Sigmoid colon (tissue), 7 donors: Measurements from ENCODE around the gene IGF2BP2. TPM values are rescaled to one million over a fixed set of nuclear protein-coding genes. Genes with fewer than 3 reads are reported as not detected.

Experiments
- DNase-seq: peaks from one replicate; pipeline ENCODE4 v3.0.0-alpha.2; 2019
- H3K27ac ChIP-seq, 4 donors: fragments of 200-600 bp; sonication (generic); one replicate each; pipeline ENCODE4 v1.5.1; 2016 to 2019; ENCODE audit warnings: mild to moderate bottlenecking in 1 of 4
- H3K27me3 ChIP-seq, 3 donors: fragments of 200-600 bp; sonication (generic); one replicate each; pipeline ENCODE4 v1.5.1; 2019; ENCODE audit warnings: mild to moderate bottlenecking in 1 of 3
- H3K36me3 ChIP-seq, 4 donors: fragments of 200-600 bp; sonication (generic); one replicate each; pipeline ENCODE4 v1.5.1; 2016 to 2019
- H3K4me1 ChIP-seq, 4 donors: fragments of 200-600 bp; sonication (generic); one replicate each; pipeline ENCODE4 v1.5.1; 2017 to 2019
- H3K4me3 ChIP-seq, 4 donors: fragments of 200-600 bp; sonication (generic); one replicate each; pipeline ENCODE4 v1.5.1; 2017 to 2019; ENCODE audit warnings: mild to moderate bottlenecking in 2 of 4, moderate library complexity in 1 of 4
- H3K9me3 ChIP-seq, 4 donors: fragments of 200-600 bp in 3 of 4; sonication (generic) in 3 of 4; one replicate each; pipeline versions ENCODE4 v1.5.1 to v1.6.1; 2013 to 2019
- EP300 ChIP-seq, 4 donors: sonication (generic); formaldehyde crosslinking; IDR thresholded peaks; one replicate each; pipeline ENCODE4 v1.6.1; 2017; ENCODE audit warnings: antibody characterized with exemption in 4 of 4
- POLR2A ChIP-seq, 2 donors: fragments of 450-650 bp; IDR thresholded peaks; one replicate each; pipeline ENCODE4 v1.6.1; 2016; ENCODE audit warnings: antibody characterized with exemption in 2 of 2, mild to moderate bottlenecking in 2 of 2, moderate library complexity in 2 of 2
- POLR2AphosphoS5 ChIP-seq, 4 donors: sonication (generic); formaldehyde crosslinking; IDR thresholded peaks; one replicate each; pipeline ENCODE4 v1.6.1; 2017; ENCODE audit warnings: antibody characterized with exemption in 4 of 4
- WGBS, 2 donors: extraction: QIAGEN DNeasy Blood & Tissue Kit; methylation state at CpG; one replicate each; pipeline ENCODE4 v1.1.7; 2013; 5-methylcytosine and 5-hydroxymethylcytosine counted together
- intact Hi-C: fragments of 100-400 bp; cut with DNase I; formaldehyde crosslinking; loops from one replicate; pipeline ENCODE4 v1.15.1; 2023
- polyA plus RNA-seq, 3 donors: library from polyadenylated mRNA; stranded (reverse); fragments of 200-250 nt; gene quantifications; one replicate each; pipeline ENCODE4 v1.2.3, GENCODE V29; 2013
- total RNA-seq, 4 donors: library from RNA; depleted of rRNA; stranded (reverse); fragments of >200 nt; gene quantifications; one replicate each; pipeline ENCODE4 v1.1.0, GENCODE V29; 2016
- TF ChIP-seq, protein P1 (sequence below), 4 experiments: fragments of 450-650 bp in 3 of 4; fragments of 200-600 bp in 1 of 4; IDR thresholded peaks; one replicate each; pipeline ENCODE4 v1.5.1; 2016 to 2019; ENCODE audit warnings: antibody characterized with exemption in 4 of 4, mild to moderate bottlenecking in 3 of 4, moderate library complexity in 2 of 4
- donor health status: healthy with polysubstance abuse.
- donor health status: Bipolar disorder and iron deficiency.
- donor health status: healthy.

IGF2BP2 gene
- total and polyA plus RNA-seq, 7 donors, result 6.3 to 20.7 (median 14.7) TPM

GRCh38 chr3:185753354-185753753 is 71.5 kb downstream of the IGF2BP2 start:
- no peak for DNase-seq
- Histone ChIP-seq H3K4me1 (no peaks in the 10 kb centered on the region), H3K36me3 (no peaks in the 10 kb centered on the region), H3K9me3 (no peaks in the 10 kb centered on the region), H3K27ac (no peak overlapping the region), H3K27me3 (no peaks in the 10 kb centered on the region), H3K4me3 (no peak overlapping the region)
- intact Hi-C loops, result no loop called here
- 63 to 82% methylated on average over 5 of the region's 5 CpGs for WGBS, 2 donors
- TF ChIP-seq, protein P1, sequence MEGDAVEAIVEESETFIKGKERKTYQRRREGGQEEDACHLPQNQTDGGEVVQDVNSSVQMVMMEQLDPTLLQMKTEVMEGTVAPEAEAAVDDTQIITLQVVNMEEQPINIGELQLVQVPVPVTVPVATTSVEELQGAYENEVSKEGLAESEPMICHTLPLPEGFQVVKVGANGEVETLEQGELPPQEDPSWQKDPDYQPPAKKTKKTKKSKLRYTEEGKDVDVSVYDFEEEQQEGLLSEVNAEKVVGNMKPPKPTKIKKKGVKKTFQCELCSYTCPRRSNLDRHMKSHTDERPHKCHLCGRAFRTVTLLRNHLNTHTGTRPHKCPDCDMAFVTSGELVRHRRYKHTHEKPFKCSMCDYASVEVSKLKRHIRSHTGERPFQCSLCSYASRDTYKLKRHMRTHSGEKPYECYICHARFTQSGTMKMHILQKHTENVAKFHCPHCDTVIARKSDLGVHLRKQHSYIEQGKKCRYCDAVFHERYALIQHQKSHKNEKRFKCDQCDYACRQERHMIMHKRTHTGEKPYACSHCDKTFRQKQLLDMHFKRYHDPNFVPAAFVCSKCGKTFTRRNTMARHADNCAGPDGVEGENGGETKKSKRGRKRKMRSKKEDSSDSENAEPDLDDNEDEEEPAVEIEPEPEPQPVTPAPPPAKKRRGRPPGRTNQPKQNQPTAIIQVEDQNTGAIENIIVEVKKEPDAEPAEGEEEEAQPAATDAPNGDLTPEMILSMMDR (IDR thresholded peaks at IDR 0.05), result no peak

DNA sequence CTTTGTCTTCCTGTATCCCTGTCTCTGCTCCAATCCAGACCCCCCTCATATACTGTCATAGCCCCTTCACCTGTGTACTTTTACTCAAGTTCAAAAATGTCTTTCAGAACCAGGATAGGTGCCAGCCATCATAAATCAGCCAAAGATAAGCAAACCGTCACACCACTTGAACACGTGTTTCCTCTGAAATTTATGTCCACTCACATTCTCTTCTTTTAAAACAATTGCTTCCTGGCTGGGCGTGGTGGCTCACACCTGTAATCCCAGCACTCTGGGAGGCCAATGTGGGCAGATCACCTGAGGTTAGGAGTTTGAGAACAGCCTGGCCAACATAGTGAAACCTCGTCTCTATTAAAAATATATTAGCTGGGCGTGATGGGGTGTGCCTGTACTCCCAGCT is 74.1 kb downstream of the IGF2BP2 start:
- H3K4me3 ChIP-seq, result no peak overlapping the region
- intact Hi-C loops, result no loop called here
- no peaks in the 10 kb centered on the region for H3K27me3 ChIP-seq
- DNase-seq, result no peak
- no peaks in the 10 kb centered on the region for H3K4me1 ChIP-seq
- H3K36me3 ChIP-seq, result no peaks in the 10 kb centered on the region
- H3K9me3 ChIP-seq, result no peaks in the 10 kb centered on the region
- WGBS, 2 donors, result 29 to 64% methylated on average over 5 of the region's 5 CpGs
- no peak overlapping the region for H3K27ac ChIP-seq
- TF ChIP-seq POLR2A (IDR thresholded peaks at IDR 0.05) (no peak), POLR2AphosphoS5 (IDR thresholded peaks at IDR 0.05) (no peak), EP300 (IDR thresholded peaks at IDR 0.05) (no peak)
- TF ChIP-seq, protein P1 (IDR thresholded peaks at IDR 0.05), result no peak

GRCh38 chr3:185750015-185750414 is 74.8 kb downstream of the IGF2BP2 start:
- intact Hi-C loops, result no loop called here
- H3K27me3 ChIP-seq, result no peaks in the 10 kb centered on the region
- TF ChIP-seq EP300 (IDR thresholded peaks at IDR 0.05) (no peak), POLR2A (IDR thresholded peaks at IDR 0.05) (no peak), POLR2AphosphoS5 (IDR thresholded peaks at IDR 0.05) (no peak)
- TF ChIP-seq, protein P1 (IDR thresholded peaks at IDR 0.05), result no peak
- DNase-seq, result no peak
- no peaks in the 10 kb centered on the region for H3K9me3 ChIP-seq
- H3K4me3 ChIP-seq, result no peak overlapping the region
- H3K36me3 ChIP-seq, result no peaks in the 10 kb centered on the region
- no peaks in the 10 kb centered on the region for H3K4me1 ChIP-seq
- H3K27ac ChIP-seq, result no peak overlapping the region
- WGBS, 2 donors, result 61 to 83% methylated on average over 1 of the region's 1 CpG

DNA sequence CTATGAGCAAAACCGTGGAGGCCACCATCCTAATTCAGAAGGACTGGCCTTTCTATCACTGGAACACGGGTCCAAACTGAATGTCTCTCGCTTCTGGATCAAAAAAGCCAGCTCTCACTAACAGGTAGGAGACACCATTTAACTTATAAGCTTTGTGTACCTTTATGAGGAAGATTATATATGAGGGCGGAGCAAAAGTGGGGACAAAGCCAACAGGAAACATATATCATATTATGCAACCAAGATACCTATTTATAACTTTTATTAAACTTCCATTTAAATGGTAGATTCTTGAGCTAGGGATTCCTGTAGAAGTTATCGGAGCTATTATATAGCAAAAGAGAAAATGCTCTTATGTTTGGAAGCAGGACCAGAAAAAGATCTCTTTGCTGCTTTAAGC is 78.4 kb downstream of the IGF2BP2 start:
- no peaks in the 10 kb centered on the region for H3K9me3 ChIP-seq
- no peak for DNase-seq
- H3K27ac ChIP-seq, result no peak overlapping the region
- intact Hi-C loops, result no loop called here
- WGBS, 2 donors, result 15 to 44% methylated on average over 5 of the region's 5 CpGs
- H3K4me1 ChIP-seq, result no peaks in the 10 kb centered on the region
- no peak for TF ChIP-seq EP300 (IDR thresholded peaks at IDR 0.05)
- no peak for TF ChIP-seq POLR2A (IDR thresholded peaks at IDR 0.05)
- TF ChIP-seq, protein P1 (IDR thresholded peaks at IDR 0.05), result no peak
- no peak for TF ChIP-seq POLR2AphosphoS5 (IDR thresholded peaks at IDR 0.05)
- H3K27me3 ChIP-seq, result no peaks in the 10 kb centered on the region
- H3K4me3 ChIP-seq, result no peak overlapping the region
- no peaks in the 10 kb centered on the region for H3K36me3 ChIP-seq

- Histone ChIP-seq H3K9me3 (no peaks in the 10 kb centered on the region), H3K27me3 (no peaks in the 10 kb centered on the region), H3K27ac (no peak overlapping the region), H3K36me3 (no peaks in the 10 kb centered on the region), H3K4me1 (no peaks in the 10 kb centered on the region), H3K4me3 (no peak overlapping the region)
- intact Hi-C loops, result no loop called here
- TF ChIP-seq EP300 (IDR thresholded peaks at IDR 0.05) (no peak), POLR2AphosphoS5 (IDR thresholded peaks at IDR 0.05) (no peak), POLR2A (IDR thresholded peaks at IDR 0.05) (no peak)
- TF ChIP-seq, protein P1 (IDR thresholded peaks at IDR 0.05), result no peak
- DNase-seq, result no peak
- 28 to 37% methylated on average over 12 of the region's 12 CpGs for WGBS, 2 donors
These were observed 79.6 kb downstream of the IGF2BP2 start for GRCh38 chr3:185744997-185745843.
